Prostate gland (tissue), 2 donors: Measurements from ENCODE around the gene SOAT2. TPM values are rescaled to one million over a fixed set of nuclear protein-coding genes. Genes with fewer than 3 reads are reported as not detected.
A peak's percentile ranks its signal among the peaks of the same experiment; 100 is the strongest.

Experiments used
- DNase-seq: peaks from one replicate; pipeline ENCODE4 v3.0.0-alpha.2; 2019; ENCODE audit warnings: low spot score
- H3K27ac ChIP-seq, 2 donors: fragments of 200-600 bp; sonication (generic); 2 replicates each; pipeline ENCODE4 v1.5.1; 2017 to 2019
- H3K27me3 ChIP-seq: fragments of 200-600 bp; sonication (generic); replicated peaks from 2 replicates; pipeline ENCODE4 v1.5.1; 2019; ENCODE audit not compliant: insufficient read depth
- H3K36me3 ChIP-seq, 2 donors: fragments of 200-600 bp; sonication (generic); 1 replicate in 1 of 2; 2 replicates in 1 of 2; pipeline versions ENCODE4 v1.5.1 to v1.8.1; 2017 to 2019
- H3K4me1 ChIP-seq: fragments of 200-600 bp; sonication (generic); replicated peaks from 2 replicates; pipeline ENCODE4 v1.5.1; 2019
- H3K4me3 ChIP-seq, 2 donors: fragments of 200-600 bp; sonication (generic); 2 replicates each; pipeline ENCODE4 v1.5.1; 2017 to 2019
- H3K9me3 ChIP-seq: fragments of 200-600 bp; sonication (generic); 2 replicates; pipeline ENCODE4 v1.5.1; 2017
- CTCF ChIP-seq, 4 experiments: fragments of 200-600 bp in 2 of 4; fragments of 450-650 bp in 2 of 4; sonication (generic) in 2 of 4; IDR thresholded peaks; 1 replicate in 3 of 4; 2 replicates in 1 of 4; pipeline ENCODE4 v1.5.1; 2016 to 2019; ENCODE audit warnings: antibody characterized with exemption in 4 of 4, mild to moderate bottlenecking in 2 of 4, moderate library complexity in 2 of 4
- POLR2A ChIP-seq: fragments of 450-650 bp; IDR thresholded peaks from one replicate; pipeline ENCODE4 v1.6.1; 2016; ENCODE audit warnings: antibody characterized with exemption, mild to moderate bottlenecking
- POLR2AphosphoS5 ChIP-seq: sonication (generic); formaldehyde crosslinking; IDR thresholded peaks from one replicate; pipeline ENCODE4 v1.6.1; 2017; ENCODE audit warnings: antibody characterized with exemption
- WGBS: methylation state at CpG from one replicate; pipeline ENCODE4 v1.1.5; 2018; 5-methylcytosine and 5-hydroxymethylcytosine counted together
- intact Hi-C: fragments of 100-400 bp; cut with DNase I; formaldehyde crosslinking; loops from one replicate; pipeline ENCODE4 v1.14.2; 2022
- total RNA-seq, 2 donors: library from RNA; depleted of rRNA; stranded (reverse); fragments of >200 nt; gene quantifications; one replicate each; pipeline ENCODE4 v1.1.0, GENCODE V29; 2016

Gene SOAT2
- total RNA-seq, 2 donors from 2014 or later: 0.14 to 0.28 TPM

GRCh38 chr12:53073881-53074280 lies 29.4 kb upstream of the SOAT2 start:
- peaks cover 15% of the 10 kb centered on the region for H3K4me1 ChIP-seq
- peaks cover 0 to 13% of the 10 kb centered on the region in 2 donors for H3K36me3 ChIP-seq
- DNase-seq: no peak
- intact Hi-C loops: no loop called here
- no peaks in the 10 kb centered on the region for H3K9me3 ChIP-seq
- H3K27me3 ChIP-seq: no peaks in the 10 kb centered on the region
- H3K4me3 ChIP-seq: no peak overlapping the region
- 16% methylated on average over 6 of the region's 6 CpGs for WGBS
- TF ChIP-seq POLR2AphosphoS5: peak; percentile 75
- no peak for TF ChIP-seq CTCF (IDR thresholded peaks at IDR 0.05)
- H3K27ac ChIP-seq: peak overlapping the region; percentile 54 to 57

DNA sequence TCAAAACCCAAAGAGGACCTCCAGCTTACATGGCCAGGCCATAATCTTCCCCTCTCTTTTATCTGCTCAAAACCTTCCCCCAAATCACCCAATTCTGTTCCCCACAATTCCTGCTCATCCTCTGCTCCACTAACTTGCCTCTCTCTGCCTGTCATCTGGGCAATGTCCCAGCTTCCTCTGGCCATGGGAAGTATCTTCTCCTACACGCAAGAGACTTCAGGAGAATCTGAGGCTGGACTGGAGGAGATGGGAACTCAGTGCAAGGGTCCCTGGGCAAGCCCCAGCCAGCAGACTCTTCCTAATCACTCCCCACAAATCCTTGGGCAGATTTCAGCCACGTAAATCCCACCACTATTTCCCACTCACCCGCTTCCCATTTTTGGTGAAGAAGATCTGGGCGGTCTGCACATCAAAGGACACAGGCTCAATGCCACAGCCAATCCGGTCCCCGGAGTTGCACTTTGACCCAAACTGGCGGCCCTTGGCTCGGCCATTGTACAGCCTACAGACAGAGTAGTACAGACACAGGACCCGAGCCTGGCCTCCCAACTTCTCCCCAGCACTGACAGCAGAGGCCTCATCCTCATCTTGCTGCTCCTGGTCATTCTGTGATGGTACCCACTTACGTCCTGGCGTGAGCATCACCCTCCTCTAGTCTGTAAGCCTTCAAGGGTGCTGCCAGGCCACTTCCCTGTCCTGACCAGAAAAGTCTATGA lies 28.8 kb upstream of the SOAT2 start:
- whole genome bisulfite sequencing: 88% methylated on average over 11 of the region's 11 CpGs
- Histone ChIP-seq H3K36me3 (peaks cover 0 to 13% of the 10 kb centered on the region in 2 donors), H3K4me3 (no peak overlapping the region), H3K27ac (peak overlapping the region; percentile 54 to 57), H3K9me3 (no peaks in the 10 kb centered on the region), H3K27me3 (no peaks in the 10 kb centered on the region), H3K4me1 (peaks cover 12% of the 10 kb centered on the region)
- intact Hi-C loops: no loop called here
- no peak for DNase-seq
- TF ChIP-seq CTCF (IDR thresholded peaks at IDR 0.05) (no peak), POLR2A (no peak), POLR2AphosphoS5 (no peak)

DNA sequence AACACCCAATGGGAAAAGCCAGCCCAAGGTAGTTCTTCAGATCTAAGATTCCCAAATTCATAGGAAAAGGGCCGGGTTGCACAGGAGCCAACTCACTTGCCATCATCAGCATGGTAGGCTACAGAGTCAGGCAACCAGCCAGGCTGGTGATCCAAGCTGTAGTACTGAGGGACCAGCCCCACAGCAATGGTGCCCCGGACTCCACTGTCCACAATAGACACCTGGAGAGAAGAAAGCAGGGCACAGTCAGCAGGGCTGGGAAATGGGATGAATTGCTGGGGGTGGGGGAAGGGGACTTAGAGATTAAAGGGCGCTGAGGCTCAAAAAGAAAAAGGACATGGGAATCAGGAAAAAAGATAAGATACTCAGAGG lies 28.3 kb upstream of the SOAT2 start:
- intact Hi-C loops: no loop called here
- no peak for DNase-seq
- Histone ChIP-seq H3K36me3 (peaks cover 0 to 13% of the 10 kb centered on the region in 2 donors), H3K4me3 (no peak overlapping the region), H3K9me3 (no peaks in the 10 kb centered on the region), H3K4me1 (peaks cover 11% of the 10 kb centered on the region), H3K27me3 (no peaks in the 10 kb centered on the region), H3K27ac (peak overlapping the region in 1 of 2 donors; percentile 54)
- 95% methylated on average over 3 of the region's 3 CpGs for WGBS
- TF ChIP-seq POLR2AphosphoS5 (no peak), CTCF (IDR thresholded peaks at IDR 0.05) (no peak), POLR2A (no peak)

DNA sequence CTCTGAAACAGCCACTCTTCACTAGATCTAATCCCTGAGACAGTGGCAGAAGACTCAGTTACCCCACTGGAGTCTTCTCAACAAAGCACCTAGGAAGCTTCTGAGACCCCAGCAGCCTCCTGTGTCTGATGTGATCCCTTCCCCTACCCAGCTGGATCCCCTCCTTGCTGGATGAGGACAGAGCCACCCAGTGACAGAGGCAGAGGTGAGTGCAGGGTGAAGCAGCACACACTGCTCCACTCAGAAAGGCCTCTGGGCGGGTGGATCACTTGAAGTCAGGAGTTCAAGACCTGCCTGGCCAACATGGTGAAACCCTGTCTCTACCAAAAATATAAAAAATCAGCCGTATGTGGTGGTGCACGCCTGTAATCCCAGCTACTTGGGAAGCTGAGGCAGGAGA lies 26.8 kb upstream of the SOAT2 start:
- Histone ChIP-seq H3K4me3 (no peak overlapping the region), H3K36me3 (peaks cover 0 to 13% of the 10 kb centered on the region in 2 donors), H3K27ac (no peak overlapping the region), H3K4me1 (peaks cover 11% of the 10 kb centered on the region), H3K9me3 (no peaks in the 10 kb centered on the region), H3K27me3 (no peaks in the 10 kb centered on the region)
- no peak for DNase-seq
- no peak for TF ChIP-seq CTCF (IDR thresholded peaks at IDR 0.05)
- no peak for TF ChIP-seq POLR2A
- no peak for TF ChIP-seq POLR2AphosphoS5
- 96% methylated on average over 3 of the region's 3 CpGs for WGBS
- intact Hi-C loops: no loop called here

DNA sequence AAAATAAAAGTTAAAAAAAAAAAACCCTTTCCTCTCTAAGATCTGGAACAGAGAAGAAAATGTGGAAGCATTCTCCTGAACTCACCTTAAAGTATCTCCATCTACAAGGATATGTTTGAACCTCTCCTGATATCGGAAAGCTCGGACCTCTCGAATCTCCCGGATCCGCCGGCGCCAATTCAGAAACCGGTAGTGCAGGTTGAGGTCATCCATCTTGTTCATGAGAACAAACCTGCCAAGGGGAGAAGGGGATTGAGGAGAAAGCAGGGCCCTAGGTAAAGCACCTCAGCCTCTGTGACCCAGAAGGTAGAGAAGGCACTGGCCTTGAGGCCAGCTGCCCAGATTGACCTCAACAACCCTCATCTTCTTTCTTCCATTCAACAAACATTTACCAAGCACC lies 26.3 kb upstream of the SOAT2 start:
- no peak for TF ChIP-seq CTCF (IDR thresholded peaks at IDR 0.05)
- TF ChIP-seq POLR2A: no peak
- TF ChIP-seq POLR2AphosphoS5: no peak
- Histone ChIP-seq H3K4me3 (no peak overlapping the region), H3K27me3 (no peaks in the 10 kb centered on the region), H3K9me3 (no peaks in the 10 kb centered on the region), H3K4me1 (peaks cover 10% of the 10 kb centered on the region), H3K27ac (peak overlapping the region in 1 of 2 donors; percentile 24), H3K36me3 (peaks cover 0 to 13% of the 10 kb centered on the region in 2 donors)
- intact Hi-C loops: no loop called here
- WGBS: 57% methylated on average over 8 of the region's 8 CpGs
- no peak for DNase-seq
